MM.1S (cell line): ENCODE data around the gene FAM170B.

ENCODE experiments used
- DNase-seq: peaks from one replicate; pipeline ENCODE4 v3.0.0-alpha.2; 2015
- H2AFZ ChIP-seq: fragments of 300-600 bp; sonication (generic); 2 replicates; pipeline ENCODE4 v1.6.0; 2016; ENCODE audit warnings: antibody characterized with exemption, low read length
- H3F3A ChIP-seq: fragments of 300-600 bp; sonication (generic); 2 replicates; pipeline ENCODE4 v1.6.1; 2016; ENCODE audit warnings: mild to moderate bottlenecking, antibody characterized with exemption, low read length, moderate library complexity, mixed read lengths; ENCODE audit not compliant: insufficient read depth
- H3K27ac ChIP-seq: fragments of 300-600 bp; sonication (generic); 2 replicates; pipeline ENCODE4 v1.5.1; 2016; ENCODE audit warnings: mild to moderate bottlenecking, low read length
- H3K27me3 ChIP-seq: fragments of 300-600 bp; sonication (generic); replicated peaks from 2 replicates; pipeline ENCODE4 v1.6.0; 2016; ENCODE audit warnings: low read length; ENCODE audit not compliant: insufficient read depth
- H3K36me3 ChIP-seq: fragments of 300-600 bp; sonication (generic); replicated peaks from 2 replicates; pipeline ENCODE4 v1.6.1; 2016; ENCODE audit warnings: mild to moderate bottlenecking, low read length, mixed read lengths; ENCODE audit not compliant: insufficient read depth
- H3K4me1 ChIP-seq: fragments of 300-600 bp; sonication (generic); 2 replicates; pipeline ENCODE4 v1.6.1; 2016; ENCODE audit warnings: low read length, mixed read lengths
- H3K4me2 ChIP-seq: fragments of 300-600 bp; sonication (generic); 2 replicates; pipeline ENCODE4 v1.6.0; 2016; ENCODE audit warnings: low read depth, low read length
- H3K4me3 ChIP-seq: fragments of 300-600 bp; sonication (generic); 2 replicates; pipeline ENCODE4 v1.5.1; 2016; ENCODE audit warnings: low read length, mixed read lengths
- H3K79me2 ChIP-seq: fragments of 300-600 bp; sonication (generic); 2 replicates; pipeline ENCODE4 v1.6.1; 2016; ENCODE audit warnings: mixed run types, low read length, mixed read lengths
- H3K9ac ChIP-seq: fragments of 300-600 bp; sonication (generic); 2 replicates; pipeline ENCODE4 v1.6.1; 2016; ENCODE audit warnings: low read length, mixed read lengths
- H3K9me2 ChIP-seq: fragments of 300-600 bp; sonication (generic); replicated peaks from 2 replicates; pipeline ENCODE4 v1.6.1; 2016; ENCODE audit warnings: mild to moderate bottlenecking, low read length, mixed read lengths; ENCODE audit not compliant: insufficient read depth
- H3K9me3 ChIP-seq: fragments of 300-600 bp; sonication (generic); replicated peaks from 2 replicates; pipeline ENCODE4 v1.6.1; 2016; ENCODE audit warnings: mild to moderate bottlenecking, low read length, mixed read lengths; ENCODE audit not compliant: insufficient read depth
- H4K20me1 ChIP-seq: fragments of 300-600 bp; sonication (generic); 2 replicates; pipeline ENCODE4 v1.6.1; 2016; ENCODE audit warnings: mild to moderate bottlenecking, low read length, moderate library complexity, mixed read lengths; ENCODE audit not compliant: insufficient read depth
- EZH2 ChIP-seq: fragments of 300-600 bp; sonication (generic); optimal IDR thresholded peaks from 2 replicates; pipeline ENCODE3; 2017; ENCODE audit warnings: low read depth, mild to moderate bottlenecking, antibody characterized with exemption, low read length, mixed read lengths
- EZH2phosphoT487 ChIP-seq: fragments of 300-600 bp; sonication (generic); IDR thresholded peaks from 2 replicates; pipeline ENCODE4 v1.6.1; 2018; ENCODE audit warnings: antibody characterized with exemption, low read length
- TF ChIP-seq, protein P1 (sequence below): fragments of 300-600 bp; sonication (generic); IDR thresholded peaks from 2 replicates; pipeline ENCODE4 v1.5.1; 2016; ENCODE audit warnings: antibody characterized with exemption, low read length, mixed read lengths

Gene FAM170B

DNA sequence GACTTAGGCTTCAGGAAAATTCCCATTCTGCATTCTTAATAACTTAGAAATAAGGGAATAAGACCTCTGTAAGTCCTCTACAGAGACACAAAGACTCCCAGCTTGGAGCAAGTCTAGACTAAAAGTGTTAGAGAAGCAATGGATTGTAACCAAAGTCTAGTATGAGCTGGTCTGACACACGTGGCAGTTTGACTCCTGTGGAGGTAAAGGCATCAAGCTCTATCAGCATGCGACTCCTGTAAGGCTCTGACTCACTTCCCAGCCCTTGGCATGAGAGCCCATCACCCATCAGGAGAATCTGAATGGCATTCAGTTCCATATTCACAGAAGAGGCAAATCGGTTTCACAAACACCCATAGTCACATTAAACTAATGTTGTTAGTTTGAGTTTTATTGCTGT lies 14.1 kb downstream of the FAM170B start:
- no peak overlapping the region for H3K27ac ChIP-seq
- H3K27me3 ChIP-seq = no peaks in the 10 kb centered on the region

GRCh38 chr10:49118430-49119074 lies 15.3 kb downstream of the FAM170B start:
- no peaks in the 10 kb centered on the region for H3K27me3 ChIP-seq
- no peaks in the 10 kb centered on the region for H3F3A ChIP-seq
- no peaks in the 10 kb centered on the region for H4K20me1 ChIP-seq
- H3K36me3 ChIP-seq = no peaks in the 10 kb centered on the region
- no peak overlapping the region for H3K27ac ChIP-seq
- H3K79me2 ChIP-seq = no peaks in the 10 kb centered on the region
- no peak overlapping the region for H3K4me2 ChIP-seq
- no peak overlapping the region for H3K4me3 ChIP-seq
- TF ChIP-seq EZH2 (no peak), EZH2phosphoT487 (no peak)
- TF ChIP-seq, protein P1, sequence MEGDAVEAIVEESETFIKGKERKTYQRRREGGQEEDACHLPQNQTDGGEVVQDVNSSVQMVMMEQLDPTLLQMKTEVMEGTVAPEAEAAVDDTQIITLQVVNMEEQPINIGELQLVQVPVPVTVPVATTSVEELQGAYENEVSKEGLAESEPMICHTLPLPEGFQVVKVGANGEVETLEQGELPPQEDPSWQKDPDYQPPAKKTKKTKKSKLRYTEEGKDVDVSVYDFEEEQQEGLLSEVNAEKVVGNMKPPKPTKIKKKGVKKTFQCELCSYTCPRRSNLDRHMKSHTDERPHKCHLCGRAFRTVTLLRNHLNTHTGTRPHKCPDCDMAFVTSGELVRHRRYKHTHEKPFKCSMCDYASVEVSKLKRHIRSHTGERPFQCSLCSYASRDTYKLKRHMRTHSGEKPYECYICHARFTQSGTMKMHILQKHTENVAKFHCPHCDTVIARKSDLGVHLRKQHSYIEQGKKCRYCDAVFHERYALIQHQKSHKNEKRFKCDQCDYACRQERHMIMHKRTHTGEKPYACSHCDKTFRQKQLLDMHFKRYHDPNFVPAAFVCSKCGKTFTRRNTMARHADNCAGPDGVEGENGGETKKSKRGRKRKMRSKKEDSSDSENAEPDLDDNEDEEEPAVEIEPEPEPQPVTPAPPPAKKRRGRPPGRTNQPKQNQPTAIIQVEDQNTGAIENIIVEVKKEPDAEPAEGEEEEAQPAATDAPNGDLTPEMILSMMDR = no peak
- no peak for DNase-seq
- no peaks in the 10 kb centered on the region for H3K4me1 ChIP-seq
- no peaks in the 10 kb centered on the region for H3K9me3 ChIP-seq
- no peaks in the 10 kb centered on the region for H3K9me2 ChIP-seq
- no peak overlapping the region for H3K9ac ChIP-seq
- H2AFZ ChIP-seq = no peak overlapping the region

More for the DNA sequence above, 14.1 kb downstream of the FAM170B start:
- TF ChIP-seq EZH2 (no peak), EZH2phosphoT487 (no peak)
- TF ChIP-seq, protein P1 = no peak
- Histone ChIP-seq H3K9ac (no peak overlapping the region), H3K4me2 (no peak overlapping the region), H3K4me3 (no peak overlapping the region), H3K79me2 (no peaks in the 10 kb centered on the region), H3K4me1 (no peaks in the 10 kb centered on the region), H3K9me2 (no peaks in the 10 kb centered on the region), H4K20me1 (no peaks in the 10 kb centered on the region), H3K36me3 (no peaks in the 10 kb centered on the region), H2AFZ (no peak overlapping the region), H3F3A (no peaks in the 10 kb centered on the region), H3K9me3 (no peaks in the 10 kb centered on the region)
- DNase-seq = no peak

- no peaks in the 10 kb centered on the region for H3K27me3 ChIP-seq
Measured at GRCh38 chr10:49117376-49118070, 16.3 kb downstream of the FAM170B start.

More at GRCh38 chr10:49117376-49118070, 16.3 kb downstream of the FAM170B start:
- H3K27ac ChIP-seq = no peak overlapping the region
- H3K4me2 ChIP-seq = no peak overlapping the region
- DNase-seq = no peak
- H3K36me3 ChIP-seq = no peaks in the 10 kb centered on the region
- no peaks in the 10 kb centered on the region for H3K4me1 ChIP-seq
- no peaks in the 10 kb centered on the region for H3K9me3 ChIP-seq
- H4K20me1 ChIP-seq = no peaks in the 10 kb centered on the region
- H3K79me2 ChIP-seq = no peaks in the 10 kb centered on the region
- H3K9ac ChIP-seq = no peak overlapping the region
- no peaks in the 10 kb centered on the region for H3K9me2 ChIP-seq
- TF ChIP-seq EZH2 = no peak
- no peak for TF ChIP-seq EZH2phosphoT487
- TF ChIP-seq, protein P1 = no peak
- H3F3A ChIP-seq = no peaks in the 10 kb centered on the region
- H2AFZ ChIP-seq = no peak overlapping the region
- H3K4me3 ChIP-seq = no peak overlapping the region
